GM21423 (cell line): ENCODE data around the gene CCDC73.
A peak's percentile ranks its signal among the peaks of the same experiment; 100 is the strongest.
"Not testable (repeated sequence)": the region's sequence is repeated elsewhere in the genome, so short reads cannot be mapped to it uniquely, and the experiment has no call there.

Source experiments
- ATAC-seq: cut with Tn5 transposase; IDR thresholded peaks from one replicate; pipeline ENCODE4 v1.9.1; 2021; ENCODE audit warnings: mild to moderate bottlenecking, moderate library complexity; ENCODE audit not compliant: unreplicated experiment

The CCDC73 gene

GRCh38 chr11:32794439-32794838 is at the start of gene CCDC73:
Gene CCDC73, minus strand, starts transcription at chr11:32794662. Its CDS starts 34,419 bp downstream, at chr11:32760243.
- ATAC-seq: no peak

DNA sequence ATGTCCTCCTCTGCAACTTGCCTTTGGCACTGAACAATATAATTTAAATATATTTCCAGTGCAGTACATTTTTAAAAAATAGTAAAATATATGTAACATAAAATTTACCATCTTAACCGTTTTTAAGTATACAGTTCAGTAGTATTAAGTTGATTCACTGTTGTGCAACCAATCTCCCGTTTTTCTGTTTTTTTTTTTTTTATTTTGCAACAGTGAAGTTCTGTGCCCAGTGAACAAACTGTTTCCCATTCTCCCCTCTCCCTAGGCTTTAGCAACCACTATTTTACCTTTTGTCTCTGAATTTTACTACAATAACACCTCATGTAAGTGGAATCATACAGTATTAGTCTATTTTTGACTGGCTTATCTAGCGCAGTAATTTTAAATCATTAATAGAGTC is 49.1 kb upstream of the CCDC73 start:
- no peak for ATAC-seq

DNA sequence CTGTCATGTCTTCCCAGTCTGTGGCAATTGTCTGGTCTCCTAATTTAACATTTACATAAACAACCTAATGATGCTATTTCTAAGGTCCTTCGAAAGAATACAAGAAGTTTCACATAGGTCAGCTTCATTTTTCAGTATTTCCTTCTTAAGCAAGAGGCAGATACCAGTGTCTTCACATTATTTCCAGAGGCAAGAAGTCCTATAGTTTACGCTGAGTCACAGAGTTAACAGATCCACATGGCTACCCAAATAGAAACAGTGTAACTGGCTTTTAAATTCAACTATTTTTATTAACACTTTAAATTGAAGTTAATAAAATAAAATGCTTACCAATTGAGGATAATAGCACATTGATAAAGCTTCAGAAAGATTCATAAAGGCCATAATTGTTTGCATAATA is 46.1 kb upstream of the CCDC73 start:
- ATAC-seq: no peak

DNA sequence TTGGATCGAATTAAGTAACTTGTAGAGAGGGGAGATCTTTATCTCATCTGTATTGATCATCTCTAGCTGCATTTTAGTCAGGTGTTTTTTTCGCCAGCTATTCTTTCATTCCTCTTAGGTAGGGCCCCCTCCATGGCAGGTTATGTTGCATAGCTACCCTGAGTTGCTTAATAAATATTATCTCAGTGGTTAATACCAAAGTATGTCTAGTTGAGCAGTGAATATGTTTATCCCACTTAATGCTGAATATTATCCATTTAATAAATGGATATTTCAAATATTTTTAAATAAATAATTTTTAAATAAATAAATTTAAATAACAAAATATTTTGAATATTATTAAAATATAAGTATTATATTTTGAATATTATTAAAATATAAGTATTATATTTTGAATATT is 44.8 kb upstream of the CCDC73 start:
- ATAC-seq: no peak

- no peak for ATAC-seq
Measured at GRCh38 chr11:32838505-32839274, 44.2 kb upstream of the CCDC73 start.

- no peak for ATAC-seq
Measured at GRCh38 chr11:32836946-32837345, 42.5 kb upstream of the CCDC73 start.

- ATAC-seq: no peak
Measured at GRCh38 chr11:32833921-32834320, 39.5 kb upstream of the CCDC73 start.

DNA sequence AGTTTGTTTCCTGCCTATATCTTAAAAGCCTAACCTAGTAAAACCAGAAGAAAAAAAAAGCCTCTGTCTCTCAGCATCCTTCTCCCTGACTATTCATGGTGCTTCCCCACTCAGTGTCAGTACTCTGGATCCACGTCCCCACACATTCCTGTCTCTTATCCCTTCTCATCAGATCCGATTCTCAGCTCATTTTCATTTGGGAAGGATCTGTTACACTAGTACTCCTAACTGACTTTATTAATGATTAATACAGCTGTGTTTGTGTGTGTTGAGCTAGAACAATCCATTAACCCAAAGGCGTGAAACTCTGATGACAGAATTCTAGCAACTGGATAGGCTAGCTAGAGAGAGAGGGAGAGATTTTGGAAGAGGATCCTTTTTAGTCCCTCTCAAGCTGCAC is 36.8 kb upstream of the CCDC73 start:
- ATAC-seq: no peak

GRCh38 chr11:32830796-32831195 is 36.3 kb upstream of the CCDC73 start:
- no peak for ATAC-seq

DNA sequence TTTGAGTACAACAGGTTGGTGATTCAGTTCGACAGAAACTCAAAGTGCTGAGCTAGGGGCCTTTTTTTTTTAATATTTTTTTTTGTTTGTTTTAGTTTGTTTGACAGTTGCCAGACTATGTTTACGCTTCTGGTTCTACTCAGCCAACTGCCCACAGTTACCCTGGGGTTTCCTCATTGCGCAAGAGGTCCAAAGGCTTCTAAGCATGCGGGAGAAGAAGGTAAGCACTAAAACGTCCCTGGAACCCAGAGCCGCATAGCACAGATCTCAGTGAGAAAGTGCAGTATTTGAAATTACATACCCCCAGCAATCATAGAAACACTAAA is 35.9 kb upstream of the CCDC73 start:
- ATAC-seq: no peak

GRCh38 chr11:32829680-32830412 is 35.4 kb upstream of the CCDC73 start, which contains the start of gene PRRG4:
Gene PRRG4, plus strand, starts transcription at chr11:32829927. Its CDS starts 603 bp downstream, at chr11:32830530.
- ATAC-seq: peak; percentile 75

GRCh38 chr11:32829157-32829679 is 34.8 kb upstream of the CCDC73 start:
- peak; percentile 36 for ATAC-seq

- ATAC-seq: no peak
Measured at GRCh38 chr11:32827276-32827675, 32.8 kb upstream of the CCDC73 start.

DNA sequence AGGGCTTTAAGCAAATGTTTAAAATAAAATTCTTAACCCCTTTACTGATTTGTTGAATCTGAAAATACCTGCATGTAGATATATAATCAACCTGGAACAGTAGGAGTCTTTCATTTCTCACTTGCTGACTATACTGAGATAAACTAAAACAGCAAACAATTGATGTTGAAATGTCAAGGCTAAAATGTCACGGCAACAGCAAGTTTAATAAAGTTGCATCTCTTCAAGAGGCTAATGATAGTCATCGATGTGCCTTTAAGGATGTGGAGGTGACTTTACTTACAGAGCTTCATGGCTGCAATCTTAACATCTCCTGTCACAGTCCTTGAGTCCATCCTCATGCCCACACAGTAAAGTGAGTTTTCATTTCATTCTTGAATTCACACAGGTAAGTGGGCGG is 31.7 kb upstream of the CCDC73 start:
- ATAC-seq: no peak

GRCh38 chr11:32823617-32824016 is 29.2 kb upstream of the CCDC73 start:
- ATAC-seq: not testable (repeated sequence)

GRCh38 chr11:32821917-32822560 is 27.6 kb upstream of the CCDC73 start:
- ATAC-seq: no peak

- ATAC-seq: no peak
Measured at GRCh38 chr11:32821517-32821916, 27.1 kb upstream of the CCDC73 start.

DNA sequence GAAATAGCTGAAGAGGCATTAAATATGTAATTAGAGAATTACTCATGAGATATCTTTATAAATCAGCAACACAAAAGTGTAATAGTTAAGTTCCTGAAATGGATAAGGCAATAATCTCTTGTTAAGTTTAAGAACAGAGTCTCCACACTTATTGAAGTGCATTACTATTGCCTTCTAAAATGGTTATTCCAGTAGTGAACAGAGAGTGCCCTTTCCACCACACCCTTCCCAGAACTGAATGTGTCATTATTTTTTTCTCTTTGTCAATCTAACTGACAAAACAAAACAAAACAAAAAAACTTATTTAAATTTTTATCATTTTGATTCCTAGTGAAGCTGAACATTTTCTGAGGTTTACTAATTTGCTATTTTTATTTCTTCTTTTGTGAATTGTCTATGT is 26.0 kb upstream of the CCDC73 start:
- no peak for ATAC-seq

DNA sequence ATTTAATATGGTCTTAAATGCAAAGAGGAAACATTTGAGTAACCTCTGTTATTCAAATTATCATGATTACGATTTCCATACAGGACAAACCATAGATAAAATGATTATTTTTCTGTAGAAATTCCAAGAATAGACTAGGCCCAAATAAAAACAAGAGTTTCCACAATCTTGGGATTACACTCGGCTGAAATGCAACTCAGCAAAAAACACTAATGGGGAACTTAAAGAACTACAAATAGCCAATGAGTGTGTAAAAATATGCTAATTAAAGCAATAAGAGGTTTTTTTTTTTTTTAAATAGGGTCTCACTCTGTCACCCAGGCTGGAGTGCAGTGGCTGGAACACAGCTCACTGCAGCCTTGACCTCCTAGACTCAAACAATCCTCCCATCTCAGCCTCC is 24.7 kb upstream of the CCDC73 start:
- no peak for ATAC-seq

GRCh38 chr11:32817852-32818183 is 23.4 kb upstream of the CCDC73 start:
- no peak for ATAC-seq

DNA sequence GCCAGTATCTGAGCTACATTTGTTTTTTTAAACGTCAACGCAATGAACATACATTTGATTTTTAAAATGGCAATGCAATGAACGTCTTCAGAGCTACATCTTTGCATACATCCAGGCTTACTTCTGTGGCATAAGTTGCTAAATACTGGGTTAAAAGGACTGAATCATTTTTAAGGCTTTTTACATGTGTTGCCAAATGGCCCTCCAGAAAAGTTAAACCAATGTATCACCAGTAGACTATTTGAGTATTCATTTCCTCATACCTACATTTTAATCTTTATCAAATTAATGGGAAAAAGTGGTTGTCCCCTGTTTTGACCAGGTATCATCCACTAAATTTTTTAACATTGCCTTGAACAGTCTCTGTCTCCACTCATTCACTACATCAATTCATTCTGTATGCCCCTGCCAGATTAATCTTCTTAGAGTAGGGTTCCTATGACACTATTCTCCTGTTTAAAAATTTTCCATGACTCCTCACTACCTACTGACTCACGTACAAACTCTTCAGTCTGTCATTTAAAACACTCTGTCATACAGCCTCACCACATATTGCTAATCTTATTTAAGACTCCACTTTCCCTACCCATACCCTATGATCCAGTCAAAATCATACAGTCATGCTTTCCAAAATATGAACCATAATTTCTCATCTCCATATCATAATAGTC is 22.9 kb upstream of the CCDC73 start:
- ATAC-seq: no peak
